HepG2 (cell line): ENCODE measurements around the gene SCARF1. TPM values are rescaled to one million over a fixed set of nuclear protein-coding genes. Genes with fewer than 3 reads are reported as not detected.

Experiments used
- ATAC-seq: fragments of 200-7000 bp; cut with Tn5 transposase; 3 replicates; pipeline ENCODE4 v1.9.1; 2020; ENCODE audit warnings: mild to moderate bottlenecking, moderate library complexity
- BruUV-seq: library from RNA; stranded (reverse); fragments of 400-500 nt; replicated peaks from 2 replicates; lab custom pipeline; 2021; lab: Mats Ljungman, UMichigan
- CTCF ChIA-PET: fragments of 300-600 bp; formaldehyde crosslinking; extraction: SDS; loops from one replicate; lab custom pipeline; 2021; ENCODE audit warnings: low total read pairs, inconsistent platforms, low intra/inter-chr PET ratio; lab: Yijun Ruan, JAX
- POLR2A ChIA-PET: fragments of 350-600 bp; sonication (Branson Sonifier 250); formaldehyde crosslinking; loops from one replicate; lab custom pipeline; 2020; ENCODE audit warnings: antibody characterized with exemption, inconsistent platforms; lab: Yijun Ruan, JAX
- DNase-seq: peaks from one replicate; pipeline ENCODE4 v3.0.0-alpha.2; 2015; ENCODE audit warnings: low spot score
- FAIRE-seq: peaks from 3 replicates; lab custom pipeline; 2011; peaks lifted over from hg19 to GRCh38; lab: Jason Lieb, UNC
- H2AFZ ChIP-seq: one replicate; pipeline ENCODE4 v1.6.1; 2011; ENCODE audit warnings: low read length, inconsistent platforms
- H3K27ac ChIP-seq: fragments of 300-600 bp; 3 replicates; pipeline ENCODE4 v1.8.0; 2011; ENCODE audit warnings: mixed run types, mild to moderate bottlenecking, mixed read lengths, low read length, inconsistent platforms; ENCODE audit not compliant: insufficient read depth; ENCODE audit errors: extremely low read length
- H3K27me3 ChIP-seq, 2 experiments: fragments of 200-600 bp in 1 of 2; 2 replicates in 1 of 2; 3 replicates in 1 of 2; pipeline versions ENCODE4 v1.6.0 to v1.8.0; 2011; ENCODE audit warnings: low read length in 2 of 2, mild to moderate bottlenecking in 2 of 2, moderate library complexity in 2 of 2, inconsistent platforms in 1 of 2; ENCODE audit not compliant: insufficient read depth in 2 of 2, control insufficient read depth in 1 of 2
- H3K36me3 ChIP-seq, 2 experiments: fragments of 200-600 bp in 1 of 2; replicated peaks in 1 of 2; 2 replicates in 1 of 2; 3 replicates in 1 of 2; pipeline versions ENCODE4 v1.5.1 to v1.8.0; 2011; ENCODE audit warnings: low read length in 2 of 2, inconsistent platforms in 1 of 2; ENCODE audit not compliant: insufficient read depth in 2 of 2, control insufficient read depth in 1 of 2
- H3K4me1 ChIP-seq: 2 replicates; pipeline ENCODE4 v1.5.1; 2012; ENCODE audit warnings: low read length, inconsistent platforms; ENCODE audit not compliant: insufficient read depth
- H3K4me2 ChIP-seq: 2 replicates; pipeline ENCODE4 v1.6.0; 2011; ENCODE audit warnings: low read depth, low read length, inconsistent platforms
- H3K4me3 ChIP-seq, 3 experiments: fragments of 200-600 bp in 1 of 3; sonication (generic), shearing (Covaris generic) in 1 of 3; replicated peaks in 1 of 3; 2 replicates each; pipeline ENCODE4 v1.5.1; 2011 to 2016; ENCODE audit warnings: low read length in 3 of 3, inconsistent platforms in 2 of 3, low read depth in 2 of 3, mild to moderate bottlenecking in 2 of 3, control low read depth in 1 of 3, mixed read lengths in 1 of 3; ENCODE audit not compliant: insufficient read depth in 1 of 3
- H3K79me2 ChIP-seq: one replicate; pipeline ENCODE4 v1.6.1; 2011; ENCODE audit warnings: low read length, inconsistent platforms; ENCODE audit not compliant: insufficient read depth
- H3K9ac ChIP-seq: 2 replicates; pipeline ENCODE4 v1.6.0; 2011; ENCODE audit warnings: mild to moderate bottlenecking, low read depth, low read length, inconsistent platforms; ENCODE audit not compliant: insufficient read depth
- H3K9me3 ChIP-seq: 2 replicates; pipeline ENCODE4 v1.5.1; 2012; ENCODE audit warnings: mild to moderate bottlenecking, low read length
- H4K20me1 ChIP-seq: 2 replicates; pipeline ENCODE4 v1.6.0; 2011; ENCODE audit warnings: inconsistent platforms, mild to moderate bottlenecking, low read length, moderate library complexity; ENCODE audit not compliant: insufficient read depth
- MBD4 ChIP-seq: IDR thresholded peaks from 2 replicates; pipeline ENCODE4 v1.6.1; 2012; ENCODE audit warnings: low read length, inconsistent platforms, borderline replicate concordance
- MED8 ChIP-seq: sonication (generic); formaldehyde crosslinking; IDR thresholded peaks from 2 replicates; pipeline ENCODE4 v1.8.1; 2023; ENCODE audit warnings: mild to moderate bottlenecking, missing genetic modification reagents; ENCODE audit not compliant: insufficient replicate concordance
- SRSF1 ChIP-seq: fragments of 200-400 bp; formaldehyde crosslinking; optimal IDR thresholded peaks from 2 replicates; pipeline ENCODE3; 2017; ENCODE audit warnings: mild to moderate bottlenecking, low read depth, low read length, moderate library complexity
- TFDP2 ChIP-seq: sonication (generic); formaldehyde crosslinking; IDR thresholded peaks from 2 replicates; pipeline ENCODE4 v1.4.0; 2020; ENCODE audit warnings: missing genetic modification reagents
- UBTF ChIP-seq: sonication (generic); formaldehyde crosslinking; IDR thresholded peaks from 2 replicates; pipeline ENCODE4 v1.4.0; 2020; ENCODE audit warnings: mild to moderate bottlenecking, missing genetic modification reagents
- ZBTB20 ChIP-seq: sonication (generic); formaldehyde crosslinking; IDR thresholded peaks from 2 replicates; pipeline ENCODE4 v1.8.1; 2023; ENCODE audit warnings: missing genetic modification reagents, low read depth, mild to moderate bottlenecking, borderline replicate concordance
- ZFP82 ChIP-seq: sonication (generic); formaldehyde crosslinking; IDR thresholded peaks from 2 replicates; pipeline ENCODE4 v1.5.1; 2020; ENCODE audit warnings: mild to moderate bottlenecking, missing genetic modification reagents, borderline replicate concordance
- ZFP91 ChIP-seq: sonication (generic); formaldehyde crosslinking; IDR thresholded peaks from 2 replicates; pipeline ENCODE4 v1.9.0; 2022; ENCODE audit warnings: missing genetic modification reagents, mild to moderate bottlenecking, borderline replicate concordance
- ZMAT3 ChIP-seq: sonication (generic); formaldehyde crosslinking; conservative IDR thresholded peaks from 2 replicates; pipeline ENCODE4 v1.7.0; 2021; ENCODE audit warnings: missing genetic modification reagents
- ZNF280B ChIP-seq: sonication (generic); formaldehyde crosslinking; IDR thresholded peaks from 2 replicates; pipeline ENCODE4 v1.5.0; 2020; ENCODE audit warnings: missing genetic modification reagents, mild to moderate bottlenecking, borderline replicate concordance
- WGBS: methylation state at CpG from one replicate; pipeline ENCODE4 v1.1.6; 2017; ENCODE audit warnings: low lambda C conversion rate; 5-methylcytosine and 5-hydroxymethylcytosine counted together
- in situ Hi-C: cut with HindIII; loops from 2 replicates; pipeline ENCODE4 v1.10.0; 2017; ENCODE audit warnings: low pct_unique_long_range_greater_than_20kb; ENCODE audit not compliant: extremely low pct_ligation_motif_present
- intact Hi-C: fragments of 100-400 bp; cut with micrococcal nuclease; formaldehyde crosslinking; loops from one replicate; pipeline ENCODE4 v1.10.0; 2022; ENCODE audit not compliant: unreplicated experiment
- polyA plus RNA-seq, 8 experiments: library from polyadenylated mRNA; depleted of rRNA in 3 of 8; stranded (reverse) in 7 of 8; unstranded in 1 of 8; fragments of >200 nt; fragmentation: Illumina TruSeq in 4 of 8; extraction: Trizol in 4 of 8; gene quantifications; 2 replicates each; pipeline versions ENCODE4 v1.2.1 to v1.2.3, GENCODE V29; 2011 to 2016; ENCODE audit warnings: low read depth in 4 of 8, missing spikeins in 1 of 8, mixed read lengths in 1 of 8; ENCODE audit not compliant: insufficient read depth in 1 of 8
- total RNA-seq, 5 experiments: library from RNA; depleted of rRNA; stranded (reverse); fragments of >200 nt; fragmentation: Illumina TruSeq; extraction: Trizol; gene quantifications; 2 replicates each; pipeline ENCODE4 v1.2.3, GENCODE V29; 2016; ENCODE audit warnings: low read depth in 1 of 5
- TF ChIP-seq, protein P1 (sequence below): sonication (generic); formaldehyde crosslinking; IDR thresholded peaks from 2 replicates; pipeline ENCODE4 v1.8.0; 2023; ENCODE audit warnings: mild to moderate bottlenecking, missing genetic modification reagents
- TF ChIP-seq, protein P2 (sequence below): IDR thresholded peaks from 2 replicates; pipeline ENCODE4 v1.6.1; 2012; ENCODE audit warnings: low read depth, low read length, improper control_type of control experiment

SCARF1 gene
- total and polyA plus RNA-seq, 2 of the 13 experiments (the other 11 are each of a cell fraction or from before 2014, with no cell fraction given), result 0.24 to 0.71 TPM

GRCh38 chr17:1621273-1621954 lies 24.1 kb downstream of the SCARF1 start:
- no TSS peak for BruUV-seq
- ATAC-seq, result peak; percentile 91
- TF ChIP-seq ZFP91 (CRISPR knock-in tag), result no peak; the same call in 1 of the 2 replicates
- TF ChIP-seq TFDP2 (CRISPR knock-in tag), result no peak
- TF ChIP-seq, protein P1, sequence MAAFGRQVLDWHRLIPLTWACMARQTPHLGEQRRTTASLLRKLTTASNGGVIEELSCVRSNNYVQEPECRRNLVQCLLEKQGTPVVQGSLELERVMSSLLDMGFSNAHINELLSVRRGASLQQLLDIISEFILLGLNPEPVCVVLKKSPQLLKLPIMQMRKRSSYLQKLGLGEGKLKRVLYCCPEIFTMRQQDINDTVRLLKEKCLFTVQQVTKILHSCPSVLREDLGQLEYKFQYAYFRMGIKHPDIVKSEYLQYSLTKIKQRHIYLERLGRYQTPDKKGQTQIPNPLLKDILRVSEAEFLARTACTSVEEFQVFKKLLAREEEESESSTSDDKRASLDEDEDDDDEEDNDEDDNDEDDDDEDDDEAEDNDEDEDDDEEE (CRISPR knock-in tag), result 0 out of 2 replicates have a peak, but pooled peaks have one; percentile 45
- TF ChIP-seq ZNF280B (CRISPR knock-in tag), result no peak
- no peak for TF ChIP-seq ZFP82
- TF ChIP-seq, protein P2, sequence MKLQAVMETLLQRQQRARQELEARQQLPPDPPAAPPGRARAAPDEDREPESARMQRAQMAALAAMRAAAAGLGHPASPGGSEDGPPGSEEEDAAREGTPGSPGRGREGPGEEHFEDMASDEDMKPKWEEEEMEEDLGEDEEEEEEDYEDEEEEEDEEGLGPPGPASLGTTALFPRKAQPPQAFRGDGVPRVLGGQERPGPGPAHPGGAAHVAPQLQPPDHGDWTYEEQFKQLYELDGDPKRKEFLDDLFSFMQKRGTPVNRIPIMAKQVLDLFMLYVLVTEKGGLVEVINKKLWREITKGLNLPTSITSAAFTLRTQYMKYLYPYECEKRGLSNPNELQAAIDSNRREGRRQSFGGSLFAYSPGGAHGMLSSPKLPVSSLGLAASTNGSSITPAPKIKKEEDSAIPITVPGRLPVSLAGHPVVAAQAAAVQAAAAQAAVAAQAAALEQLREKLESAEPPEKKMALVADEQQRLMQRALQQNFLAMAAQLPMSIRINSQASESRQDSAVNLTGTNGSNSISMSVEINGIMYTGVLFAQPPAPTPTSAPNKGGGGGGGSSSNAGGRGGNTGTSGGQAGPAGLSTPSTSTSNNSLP, result no peak
- TF ChIP-seq ZMAT3 (CRISPR knock-in tag), result no peak; the same call in 1 of the 2 replicates
- no peak for TF ChIP-seq ZBTB20 (CRISPR knock-in tag)
- no peak for TF ChIP-seq MBD4
- no peak for TF ChIP-seq UBTF (CRISPR knock-in tag)
- no peak for TF ChIP-seq MED8 (CRISPR knock-in tag)
- no peak for TF ChIP-seq SRSF1

More at GRCh38 chr17:1621273-1621954, 24.1 kb downstream of the SCARF1 start:
- Histone ChIP-seq H3K4me2 (peak overlapping the region; percentile 45), H3K79me2 (no peaks in the 10 kb centered on the region), H3K9ac (no peak overlapping the region), H3K9me3 (no peaks in the 10 kb centered on the region), H3K4me1 (peaks cover 52% of the 10 kb centered on the region), H3K27ac (peak overlapping the region; percentile 25), H4K20me1 (no peaks in the 10 kb centered on the region), H3K36me3 (no peaks in the 10 kb centered on the region; a peak in 1 of 5 replicates), H3K4me3 (peak overlapping the region in 1 of 3 experiments; percentile 22; a peak in 1 of 6 replicates), H3K27me3 (no peaks in the 10 kb centered on the region), H2AFZ (no peak overlapping the region)
- in situ Hi-C loops, result no loop called here
- ChIA-PET CTCF (no interaction called here), POLR2A (interaction anchor here (1.2 kb wide), 1 partner anchor 95 kb away, joined by 5 read pairs; no protein-coding TSS in a partner anchor)
- WGBS, result 15% methylated on average over 4 of the region's 22 CpGs
- peak; percentile 53 for DNase-seq
- FAIRE-seq, result no peak
- intact Hi-C loops, result no loop called here
